H9 (cell line): Measurements from ENCODE around the gene FSTL1. TPM values are rescaled to one million over a fixed set of nuclear protein-coding genes. Genes with fewer than 3 reads are reported as not detected.

Experiments used
- DNase-seq: peaks from one replicate; pipeline ENCODE4 v3.0.0-alpha.2; 2017
- H2AFZ ChIP-seq: one replicate; pipeline ENCODE4 v1.6.1; 2013; ENCODE audit warnings: mild to moderate bottlenecking, low read length, control low read depth, moderate library complexity
- H2AK5ac ChIP-seq: 2 replicates; pipeline ENCODE4 v1.6.1; 2013; ENCODE audit warnings: low read length, control low read depth, mixed read lengths; ENCODE audit not compliant: insufficient read length
- H2BK120ac ChIP-seq: one replicate; pipeline ENCODE4 v1.6.1; 2013; ENCODE audit warnings: low read depth, mild to moderate bottlenecking, low read length, control low read depth, inconsistent platforms; ENCODE audit not compliant: poor library complexity, severe bottlenecking
- H2BK12ac ChIP-seq: 2 replicates; pipeline ENCODE4 v1.6.1; 2013; ENCODE audit warnings: low read length, control low read depth, mixed read lengths, low read depth; ENCODE audit not compliant: insufficient read length
- H2BK15ac ChIP-seq: 2 replicates; pipeline ENCODE4 v1.6.1; 2013; ENCODE audit warnings: low read depth, low read length, control low read depth
- H2BK20ac ChIP-seq: one replicate; pipeline ENCODE4 v1.6.1; 2013; ENCODE audit warnings: low read depth, mild to moderate bottlenecking, low read length, control low read depth, inconsistent platforms; ENCODE audit not compliant: poor library complexity, severe bottlenecking
- H2BK5ac ChIP-seq: 2 replicates; pipeline ENCODE4 v1.6.1; 2013; ENCODE audit warnings: low read length, control low read depth, mixed read lengths; ENCODE audit not compliant: insufficient read length
- H3K14ac ChIP-seq: 2 replicates; pipeline ENCODE4 v1.6.1; 2013; ENCODE audit warnings: low read length, control low read depth; ENCODE audit not compliant: insufficient read depth
- H3K18ac ChIP-seq: 2 replicates; pipeline ENCODE4 v1.6.1; 2013; ENCODE audit warnings: low read depth, mild to moderate bottlenecking, mixed read lengths, low read length, control low read depth; ENCODE audit not compliant: insufficient read length
- H3K23ac ChIP-seq: 2 replicates; pipeline ENCODE4 v1.6.1; 2013; ENCODE audit warnings: low read length, control low read depth, mixed read lengths, low read depth; ENCODE audit not compliant: insufficient read length
- H3K23me2 ChIP-seq: 2 replicates; pipeline ENCODE4 v1.6.1; 2013; ENCODE audit warnings: low read depth, mild to moderate bottlenecking, mixed read lengths, low read length, control low read depth; ENCODE audit not compliant: insufficient read length, poor library complexity, severe bottlenecking
- H3K27ac ChIP-seq: 2 replicates; pipeline ENCODE4 v1.5.1; 2013; ENCODE audit warnings: low read length, control low read depth, mixed read lengths, low read depth; ENCODE audit not compliant: insufficient read length
- H3K27me3 ChIP-seq: 2 replicates; pipeline ENCODE4 v1.6.1; 2013; ENCODE audit warnings: low read length, control low read depth, inconsistent platforms; ENCODE audit not compliant: insufficient read depth
- H3K4ac ChIP-seq: 2 replicates; pipeline ENCODE4 v1.6.1; 2013; ENCODE audit warnings: low read depth, mild to moderate bottlenecking, control low read depth, inconsistent platforms, low read length, moderate library complexity
- H3K4me1 ChIP-seq: 2 replicates; pipeline ENCODE4 v1.6.1; 2013; ENCODE audit warnings: low read length, control low read depth, inconsistent platforms; ENCODE audit not compliant: insufficient read depth
- H3K4me2 ChIP-seq: 2 replicates; pipeline ENCODE4 v1.6.1; 2013; ENCODE audit warnings: low read length, control low read depth, mixed read lengths; ENCODE audit not compliant: insufficient read length, insufficient read depth
- H3K56ac ChIP-seq: 2 replicates; pipeline ENCODE4 v1.6.1; 2013; ENCODE audit warnings: low read depth, mild to moderate bottlenecking, mixed read lengths, low read length, control low read depth; ENCODE audit not compliant: insufficient read length
- H3K79me1 ChIP-seq: 2 replicates; pipeline ENCODE4 v1.6.1; 2013; ENCODE audit warnings: low read depth, mild to moderate bottlenecking, moderate library complexity, low read length, control low read depth, inconsistent platforms; ENCODE audit not compliant: insufficient read depth, poor library complexity, severe bottlenecking
- H3K79me2 ChIP-seq: 2 replicates; pipeline ENCODE4 v1.6.1; 2013; ENCODE audit warnings: low read length, control low read depth, inconsistent platforms; ENCODE audit not compliant: insufficient read depth
- H3K9ac ChIP-seq: 2 replicates; pipeline ENCODE4 v1.6.1; 2013; ENCODE audit warnings: low read length, control low read depth, mixed read lengths; ENCODE audit not compliant: insufficient read length; ENCODE audit errors: extremely low read depth
- H3K9me3 ChIP-seq: one replicate; pipeline ENCODE4 v1.6.1; 2013; ENCODE audit warnings: low read depth, low read length, inconsistent platforms; ENCODE audit not compliant: control insufficient read depth
- H3T11ph ChIP-seq: one replicate; pipeline ENCODE4 v1.6.1; 2013; ENCODE audit warnings: mild to moderate bottlenecking, low read length, control low read depth, inconsistent platforms
- H4K20me1 ChIP-seq: one replicate; pipeline ENCODE4 v1.6.1; 2013; ENCODE audit not compliant: control insufficient read depth, insufficient read length, insufficient read depth
- H4K5ac ChIP-seq: 2 replicates; pipeline ENCODE4 v1.6.1; 2013; ENCODE audit warnings: low read depth, mild to moderate bottlenecking, mixed read lengths, low read length, control low read depth; ENCODE audit not compliant: insufficient read length
- H4K8ac ChIP-seq: replicated peaks from 2 replicates; pipeline ENCODE4 v1.6.1; 2013; ENCODE audit warnings: low read length, control low read depth, mixed read lengths, low read depth; ENCODE audit not compliant: insufficient read length
- H4K91ac ChIP-seq: 2 replicates; pipeline ENCODE4 v1.6.1; 2013; ENCODE audit warnings: low read depth, mild to moderate bottlenecking, moderate library complexity, mixed read lengths, low read length, control low read depth; ENCODE audit not compliant: insufficient read length
- H3K27ac Mint-ChIP-seq, 3 experiments: 2 replicates in 2 of 3; 3 replicates in 1 of 3; pipeline ENCODE4 v1.8.0; 2020 to 2021; ENCODE audit warnings: mixed read lengths in 3 of 3, mild to moderate bottlenecking in 1 of 3, moderate library complexity in 1 of 3
- H3K27me3 Mint-ChIP-seq: 2 replicates; pipeline ENCODE4 v1.8.0; 2021; ENCODE audit warnings: low read depth, mild to moderate bottlenecking, moderate library complexity, mixed read lengths
- H3K36me3 Mint-ChIP-seq, 3 experiments: 2 replicates in 2 of 3; 3 replicates in 1 of 3; pipeline ENCODE4 v1.8.0; 2020 to 2021; ENCODE audit warnings: low read depth in 3 of 3, mixed read lengths in 3 of 3; ENCODE audit not compliant: insufficient read depth in 1 of 3
- H3K4me1 Mint-ChIP-seq, 2 experiments: 2 replicates each; pipeline ENCODE4 v1.8.0; 2020; ENCODE audit warnings: mixed read lengths in 2 of 2
- H3K4me3 Mint-ChIP-seq, 2 experiments: 2 replicates in 1 of 2; 3 replicates in 1 of 2; pipeline ENCODE4 v1.8.0; 2020 to 2021; ENCODE audit warnings: mild to moderate bottlenecking in 2 of 2, mixed read lengths in 2 of 2, moderate library complexity in 1 of 2
- H3K9me3 Mint-ChIP-seq, 2 experiments: 2 replicates in 1 of 2; 3 replicates in 1 of 2; pipeline ENCODE4 v1.8.0; 2020; ENCODE audit warnings: mild to moderate bottlenecking in 2 of 2, mixed read lengths in 2 of 2, moderate library complexity in 1 of 2
- WGBS: extraction: QIAGEN DNeasy Blood & Tissue Kit; methylation state at CpG from one replicate; pipeline ENCODE4 v1.1.7; 2013; ENCODE audit warnings: missing lambda C conversion rate, low lambda C conversion rate, mixed read lengths; ENCODE audit not compliant: insufficient read length; ENCODE audit errors: extremely low coverage; 5-methylcytosine and 5-hydroxymethylcytosine counted together
- total RNA-seq: library from RNA; stranded (reverse); gene quantifications from 2 replicates; pipeline ENCODE4 v1.2.1, GENCODE V29; 2021
- TF ChIP-seq, protein P1 (sequence below): fragments of 200-600 bp; sonication (generic); conservative IDR thresholded peaks from 3 replicates; pipeline ENCODE4 v1.8.0; 2021; ENCODE audit warnings: antibody characterized with exemption, mild to moderate bottlenecking

FSTL1 gene
- total RNA-seq, 1 experiment from 2014 or later = 326 TPM

DNA sequence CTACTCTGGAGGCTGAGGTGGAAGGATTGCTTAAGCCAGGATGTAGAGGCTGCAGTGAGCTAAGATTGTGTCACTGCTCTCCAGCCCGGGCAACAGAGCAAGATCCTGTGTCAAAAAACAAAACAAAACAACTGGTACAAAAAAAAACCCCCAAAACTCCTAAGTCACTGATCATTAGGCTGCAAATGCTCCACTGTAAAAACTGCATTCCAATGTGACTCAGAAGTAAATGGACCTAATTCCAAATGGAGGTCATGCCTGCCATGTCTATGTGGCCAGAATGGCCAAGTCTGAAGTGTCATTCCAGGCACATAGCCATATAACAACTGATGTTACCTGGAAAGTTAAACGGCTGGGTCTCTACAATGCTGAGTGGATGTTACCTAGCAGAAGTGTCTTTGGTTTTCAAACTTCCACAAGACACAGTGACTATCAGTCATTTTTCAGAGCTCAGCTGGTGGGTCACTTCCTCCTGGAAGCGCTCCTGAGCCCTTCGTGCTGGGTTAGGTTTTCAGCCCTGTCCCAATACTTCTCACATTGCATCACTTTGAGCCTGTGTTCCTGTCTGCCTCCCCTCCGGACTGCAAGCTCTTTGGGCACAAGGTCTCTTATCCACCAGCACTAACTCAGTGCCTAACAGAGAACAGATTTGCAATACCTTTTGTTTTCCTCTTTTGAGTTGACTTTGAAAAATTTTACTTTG, 10.6 kb downstream of the FSTL1 start:
- Histone ChIP-seq H3T11ph (no peak overlapping the region), H2AK5ac (no peak overlapping the region), H2BK5ac (no peak overlapping the region), H2BK12ac (no peak overlapping the region), H3K79me1 (no peaks in the 10 kb centered on the region), H4K20me1 (no peaks in the 10 kb centered on the region), H3K9ac (no peak overlapping the region), H2BK15ac (no peak overlapping the region), H3K23ac (no peak overlapping the region), H2BK120ac (no peak overlapping the region), H4K5ac (no peak overlapping the region), H2AFZ (no peak overlapping the region), H3K56ac (no peak overlapping the region), H3K4me2 (no peak overlapping the region), H3K27me3 (no peaks in the 10 kb centered on the region), H3K18ac (no peak overlapping the region), H4K8ac (no peak overlapping the region), H3K14ac (no peak overlapping the region), H2BK20ac (no peak overlapping the region), H3K79me2 (peaks cover 8% of the 10 kb centered on the region; the same call in 1 of the 2 replicates), H4K91ac (no peak overlapping the region), H3K27ac (no peak overlapping the region), H3K4ac (no peak overlapping the region), H3K23me2 (no peaks in the 10 kb centered on the region), H3K4me1 (peaks cover 10% of the 10 kb centered on the region), H3K9me3 (no peaks in the 10 kb centered on the region)
- H3K4me3 Mint-ChIP-seq = no peak overlapping the region
- H3K4me1 Mint-ChIP-seq = peaks cover 35 to 46% of the 10 kb centered on the region in 2 experiments
- peaks cover 16 to 44% (median 41%) of the 10 kb centered on the region in 3 experiments; a peak in 6 of 7 replicates for H3K36me3 Mint-ChIP-seq
- H3K27ac Mint-ChIP-seq = no peak overlapping the region; a peak in 1 of 7 replicates
- TF ChIP-seq, protein P1, sequence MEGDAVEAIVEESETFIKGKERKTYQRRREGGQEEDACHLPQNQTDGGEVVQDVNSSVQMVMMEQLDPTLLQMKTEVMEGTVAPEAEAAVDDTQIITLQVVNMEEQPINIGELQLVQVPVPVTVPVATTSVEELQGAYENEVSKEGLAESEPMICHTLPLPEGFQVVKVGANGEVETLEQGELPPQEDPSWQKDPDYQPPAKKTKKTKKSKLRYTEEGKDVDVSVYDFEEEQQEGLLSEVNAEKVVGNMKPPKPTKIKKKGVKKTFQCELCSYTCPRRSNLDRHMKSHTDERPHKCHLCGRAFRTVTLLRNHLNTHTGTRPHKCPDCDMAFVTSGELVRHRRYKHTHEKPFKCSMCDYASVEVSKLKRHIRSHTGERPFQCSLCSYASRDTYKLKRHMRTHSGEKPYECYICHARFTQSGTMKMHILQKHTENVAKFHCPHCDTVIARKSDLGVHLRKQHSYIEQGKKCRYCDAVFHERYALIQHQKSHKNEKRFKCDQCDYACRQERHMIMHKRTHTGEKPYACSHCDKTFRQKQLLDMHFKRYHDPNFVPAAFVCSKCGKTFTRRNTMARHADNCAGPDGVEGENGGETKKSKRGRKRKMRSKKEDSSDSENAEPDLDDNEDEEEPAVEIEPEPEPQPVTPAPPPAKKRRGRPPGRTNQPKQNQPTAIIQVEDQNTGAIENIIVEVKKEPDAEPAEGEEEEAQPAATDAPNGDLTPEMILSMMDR = no peak
- no peak for DNase-seq
- no peaks in the 10 kb centered on the region for H3K9me3 Mint-ChIP-seq
- WGBS = no CpG with 5 or more reads among the region's 5 CpGs
- H3K27me3 Mint-ChIP-seq = no peaks in the 10 kb centered on the region
